Measurements from ENCODE around the gene ULBP1. TPM values are rescaled to one million over a fixed set of nuclear protein-coding genes. Genes with fewer than 3 reads are reported as not detected.
"Not testable (repeated sequence)": the region's sequence is repeated elsewhere in the genome, so short reads cannot be mapped to it uniquely, and the experiment has no call there.

ULBP1 gene
- polyA plus RNA-seq, 1 experiment = 2.8 TPM

GRCh38 chr6:149969635-149970034 lies 5.9 kb downstream of the ULBP1 start:
- peaks cover 46% of the 10 kb centered on the region for H3K27me3 ChIP-seq (ENCODE audit: control insufficient read depth, insufficient read depth, low read length)
- H3K27ac ChIP-seq (ENCODE audit: low read depth, low read length) = no peak overlapping the region
- CTCF ChIA-PET = no interaction called here
- TF ChIP-seq CTCF (IDR thresholded peaks at IDR 0.05; ENCODE audit: low read depth, low read length) = no peak
- no peaks in the 10 kb centered on the region; the same call in 1 of the 2 replicates for H3K9me3 ChIP-seq (ENCODE audit: control insufficient read depth, insufficient read depth, low read length)
- H3K4me3 ChIP-seq (ENCODE audit: low read depth, low read length) = no peak overlapping the region
- DNase-seq (ENCODE audit: low read depth, low spot score) = no peak
- POLR2A ChIA-PET = no interaction called here

DNA sequence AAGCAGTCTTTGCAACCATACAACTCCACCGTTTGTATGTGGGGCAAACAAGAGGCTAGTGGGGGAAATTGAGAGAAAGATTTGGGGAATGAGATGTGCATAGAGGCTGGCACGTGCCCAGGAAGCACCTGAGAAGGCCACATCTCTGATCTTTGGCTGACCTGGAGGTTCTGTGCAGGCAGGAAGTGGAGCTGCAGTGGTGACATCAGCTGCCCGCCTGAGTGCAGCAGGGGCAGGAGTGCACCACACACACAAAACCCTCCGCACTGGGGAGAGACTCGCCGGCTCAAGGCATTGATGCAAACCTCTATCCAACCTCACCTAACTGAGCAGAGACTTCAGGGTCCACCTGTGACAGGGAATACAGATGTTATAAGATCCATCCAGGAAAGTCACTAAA lies 10.7 kb downstream of the ULBP1 start:
- POLR2A ChIA-PET; H3K9me3 ChIP-seq (ENCODE audit: control insufficient read depth, insufficient read depth, low read length); DNase-seq (ENCODE audit: low read depth, low spot score); H3K4me3 ChIP-seq (ENCODE audit: low read depth, low read length); H3K27ac ChIP-seq (ENCODE audit: low read depth, low read length): not testable (repeated sequence)
- peaks cover 49% of the 10 kb centered on the region for H3K27me3 ChIP-seq (ENCODE audit: control insufficient read depth, insufficient read depth, low read length)
- CTCF ChIA-PET = interaction anchor here (1.2 kb wide), 1 partner anchor 11 kb away, joined by 3 read pairs; the partner anchor contains the start of gene ULBP1

DNA sequence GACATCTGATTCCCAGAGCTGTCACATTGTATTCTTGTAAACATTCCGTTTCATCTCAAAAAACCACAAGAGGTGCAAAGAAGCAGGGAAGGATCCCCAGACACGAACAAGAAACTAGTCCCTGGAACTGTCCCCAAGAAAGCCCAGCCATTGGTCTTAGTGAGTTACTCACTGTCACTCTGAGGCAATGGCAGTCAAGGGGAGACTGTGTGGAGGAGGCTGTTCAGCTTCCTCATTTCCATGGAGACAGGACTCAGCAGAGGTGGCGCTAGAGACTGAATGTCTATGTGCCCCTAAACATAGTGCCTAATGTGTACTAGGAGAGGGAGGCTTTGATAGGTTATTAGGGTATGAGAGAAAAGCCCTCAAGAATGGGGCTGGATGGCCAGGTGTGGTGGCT lies 11.1 kb downstream of the ULBP1 start:
- peaks cover 47% of the 10 kb centered on the region for H3K27me3 ChIP-seq (ENCODE audit: control insufficient read depth, insufficient read depth, low read length)
- H3K4me3 ChIP-seq (ENCODE audit: low read depth, low read length) = no peak overlapping the region
- TF ChIP-seq CTCF (IDR thresholded peaks at IDR 0.05; ENCODE audit: low read depth, low read length) = no peak
- no peak for DNase-seq (ENCODE audit: low read depth, low spot score)
- H3K27ac ChIP-seq (ENCODE audit: low read depth, low read length) = no peak overlapping the region
- ChIA-PET POLR2A (no interaction called here), CTCF (no interaction called here)
- no peaks in the 10 kb centered on the region for H3K9me3 ChIP-seq (ENCODE audit: control insufficient read depth, insufficient read depth, low read length)

GRCh38 chr6:149975400-149975799 lies 11.7 kb downstream of the ULBP1 start:
- POLR2A ChIA-PET = no interaction called here
- Histone ChIP-seq H3K27me3 (ENCODE audit: control insufficient read depth, insufficient read depth, low read length) (peaks cover 41% of the 10 kb centered on the region), H3K9me3 (ENCODE audit: control insufficient read depth, insufficient read depth, low read length) (no peaks in the 10 kb centered on the region), H3K4me3 (ENCODE audit: low read depth, low read length) (no peak overlapping the region), H3K27ac (ENCODE audit: low read depth, low read length) (no peak overlapping the region)
- no peak for DNase-seq (ENCODE audit: low read depth, low spot score)
- CTCF ChIA-PET = no interaction called here
- no peak for TF ChIP-seq CTCF (IDR thresholded peaks at IDR 0.05; ENCODE audit: low read depth, low read length)

- no peak overlapping the region for H3K27ac ChIP-seq (ENCODE audit: low read depth, low read length)
- peaks cover 49% of the 10 kb centered on the region for H3K27me3 ChIP-seq (ENCODE audit: control insufficient read depth, insufficient read depth, low read length)
- no peaks in the 10 kb centered on the region for H3K9me3 ChIP-seq (ENCODE audit: control insufficient read depth, insufficient read depth, low read length)
- CTCF ChIA-PET = no interaction called here
- POLR2A ChIA-PET = no interaction called here
- no peak for TF ChIP-seq CTCF (IDR thresholded peaks at IDR 0.05; ENCODE audit: low read depth, low read length)
- no peak overlapping the region for H3K4me3 ChIP-seq (ENCODE audit: low read depth, low read length)
- no peak for DNase-seq (ENCODE audit: low read depth, low spot score)
Observed at GRCh38 chr6:149977221-149977620, 13.5 kb downstream of the ULBP1 start.

DNA sequence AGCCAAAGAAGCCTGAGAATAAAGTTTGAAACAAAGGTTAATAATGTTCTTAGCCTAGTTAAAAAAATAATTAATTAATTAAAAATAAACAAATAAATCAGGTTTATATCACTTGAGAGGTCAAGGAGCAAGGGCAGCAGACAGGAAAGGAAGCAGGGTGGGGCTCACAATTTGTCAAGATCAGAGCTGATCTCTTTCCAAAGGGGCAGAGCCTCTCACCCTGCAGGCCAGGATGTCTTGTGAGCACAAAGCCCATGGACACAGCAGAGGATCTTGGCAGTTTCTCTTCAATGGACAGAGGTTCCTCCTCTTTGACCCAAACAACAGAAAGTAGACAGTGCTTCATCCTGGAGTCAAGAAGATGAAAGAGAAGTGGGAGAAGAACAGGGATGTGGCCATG lies 14.9 kb downstream of the ULBP1 start:
- no peak for TF ChIP-seq CTCF (IDR thresholded peaks at IDR 0.05; ENCODE audit: low read depth, low read length)
- Histone ChIP-seq H3K27ac (ENCODE audit: low read depth, low read length) (no peak overlapping the region), H3K4me3 (ENCODE audit: low read depth, low read length) (no peak overlapping the region), H3K9me3 (ENCODE audit: control insufficient read depth, insufficient read depth, low read length) (no peaks in the 10 kb centered on the region), H3K27me3 (ENCODE audit: control insufficient read depth, insufficient read depth, low read length) (peaks cover 57% of the 10 kb centered on the region)
- ChIA-PET POLR2A (no interaction called here), CTCF (no interaction called here)
- DNase-seq (ENCODE audit: low read depth, low spot score) = no peak
